HG03432 (cell line): Measurements from ENCODE around the gene NHERF2.
A peak's percentile ranks its signal among the peaks of the same experiment; 100 is the strongest.
"Not testable (repeated sequence)": the region's sequence is repeated elsewhere in the genome, so short reads cannot be mapped to it uniquely, and the experiment has no call there.

Experiments used
- ATAC-seq: cut with Tn5 transposase; IDR thresholded peaks from one replicate; pipeline ENCODE4 v1.9.1; 2021; ENCODE audit warnings: mild to moderate bottlenecking, moderate library complexity; ENCODE audit not compliant: unreplicated experiment

NHERF2 gene

GRCh38 chr16:2004795-2005517, 21.7 kb upstream of the NHERF2 start:
- no peak for ATAC-seq

DNA sequence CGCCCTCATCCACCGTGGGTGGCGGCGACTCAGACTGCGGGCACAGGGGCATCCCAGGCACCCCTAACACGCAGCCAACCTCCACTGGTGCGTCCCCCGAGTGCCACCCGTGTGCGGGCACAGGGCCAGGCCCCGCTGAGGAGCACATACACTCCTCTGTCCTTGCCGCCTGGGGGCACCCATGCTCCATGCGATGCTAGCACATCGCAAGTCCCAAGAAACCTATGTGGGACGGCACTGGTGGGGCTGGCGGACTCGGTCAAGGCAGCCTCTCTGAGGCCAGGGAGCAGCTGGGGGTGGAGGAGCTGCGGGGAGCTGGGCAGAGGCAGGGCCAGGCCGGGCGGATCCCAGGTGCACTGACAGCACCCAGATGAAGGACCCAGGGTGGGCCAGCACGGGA, 21.1 kb upstream of the NHERF2 start:
- ATAC-seq, result no peak

DNA sequence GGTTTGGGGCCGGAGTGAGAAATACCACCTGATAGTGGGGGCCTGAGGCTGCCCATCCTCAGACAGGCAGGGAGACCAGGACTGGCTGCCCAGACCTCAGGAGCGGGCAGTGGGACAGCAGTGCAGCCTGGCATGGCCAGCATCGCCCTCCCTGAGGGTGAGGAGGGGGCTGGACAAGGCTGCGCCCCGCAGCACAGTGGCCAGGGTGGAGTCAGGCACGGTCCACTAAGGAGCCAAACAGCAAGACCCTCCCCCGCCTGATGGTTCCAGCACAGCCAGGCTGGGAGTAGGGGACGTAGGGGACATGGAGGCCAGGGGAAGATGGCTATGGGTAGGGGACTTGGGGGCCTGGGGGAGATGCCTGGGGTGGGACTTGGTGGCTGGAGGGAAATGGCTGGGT, 20.4 kb upstream of the NHERF2 start:
- ATAC-seq, result no peak

DNA sequence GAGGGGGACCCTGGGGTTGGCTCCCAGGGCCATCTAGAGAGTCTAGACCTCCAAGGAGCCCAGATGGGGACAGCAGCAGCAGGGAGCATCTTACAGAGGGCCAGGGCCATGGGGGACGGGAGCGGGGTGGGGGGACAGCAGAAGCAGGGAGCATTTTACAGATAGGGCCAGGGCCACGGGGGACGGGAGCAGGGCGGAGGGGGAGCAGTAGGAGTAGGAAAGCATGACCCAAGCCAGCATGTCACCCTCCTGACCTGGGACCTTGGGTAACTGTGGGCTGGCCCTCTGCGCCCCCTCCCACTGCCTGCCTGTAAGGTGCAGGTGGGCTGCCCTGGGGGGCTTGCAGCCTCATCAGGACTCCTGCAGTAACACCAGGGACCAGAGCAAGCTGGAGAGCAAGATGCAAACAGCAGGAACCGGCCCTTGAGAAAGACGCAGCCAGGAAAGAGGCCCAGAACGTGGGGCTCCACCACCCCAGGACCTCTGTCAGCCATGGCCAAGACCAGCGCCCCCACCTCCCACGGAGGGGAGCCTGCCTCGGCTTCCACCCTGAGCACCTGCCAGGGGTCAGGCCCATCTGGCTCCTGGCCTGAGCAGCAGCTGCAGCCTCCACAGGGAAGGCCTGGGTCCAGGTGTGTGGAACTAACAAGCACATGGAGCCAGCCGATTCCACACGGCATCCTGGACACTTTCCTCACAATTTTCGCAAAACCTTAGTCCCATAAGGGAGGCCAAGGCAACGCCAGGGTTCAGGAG, 19.4 kb upstream of the NHERF2 start:
- no peak for ATAC-seq

DNA sequence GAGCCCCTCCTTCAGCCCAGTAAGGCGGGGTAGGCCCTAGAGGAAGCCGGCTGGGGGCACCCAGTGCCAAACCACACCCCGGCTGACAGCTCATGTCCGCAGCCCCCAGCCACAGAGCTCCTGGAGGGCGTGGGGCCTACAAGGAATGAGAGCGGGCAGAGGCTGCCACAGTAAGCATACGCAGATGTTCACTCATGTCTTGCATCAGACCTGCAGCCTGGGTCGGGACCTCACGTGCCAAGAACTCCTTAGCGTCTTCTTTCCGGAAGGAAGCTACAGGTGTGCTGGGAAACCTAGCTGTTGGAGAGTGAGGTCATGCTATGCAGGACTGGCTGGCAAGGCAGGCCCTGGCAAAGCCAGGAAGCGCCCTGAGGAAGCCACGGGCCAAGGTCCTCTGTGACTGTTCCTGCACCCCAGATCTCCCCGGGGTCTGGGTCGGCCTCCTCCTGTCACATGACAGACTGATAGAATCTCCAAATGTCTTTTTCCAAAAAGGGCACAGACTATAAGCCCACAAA, 18.6 kb upstream of the NHERF2 start:
- no peak for ATAC-seq

DNA sequence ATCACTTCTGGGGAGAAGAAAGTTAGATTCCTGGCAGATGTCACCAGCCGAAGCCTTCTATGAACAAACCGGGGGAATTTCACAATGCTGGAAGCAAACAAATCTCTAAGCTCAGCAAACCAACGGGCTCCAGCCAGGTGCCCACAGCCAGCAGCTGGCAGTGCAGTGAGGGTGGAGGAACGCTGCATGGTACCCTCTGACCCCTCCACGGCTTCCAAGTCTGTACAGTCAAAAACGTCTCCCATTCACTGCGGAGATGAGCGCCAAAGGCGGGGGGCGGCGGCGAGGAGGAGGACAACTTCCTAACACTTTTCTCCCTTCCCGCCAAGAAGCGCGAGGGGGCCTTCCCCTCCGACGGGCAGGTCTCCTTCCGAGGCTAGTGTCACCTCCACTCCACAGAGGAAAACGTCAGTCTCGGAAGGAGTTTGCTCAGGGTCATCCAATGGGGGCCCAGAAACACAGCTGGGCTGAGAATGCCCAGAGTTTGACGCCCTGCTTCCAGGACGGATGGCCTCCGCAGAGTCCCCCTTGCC, 18.0 kb upstream of the NHERF2 start:
- ATAC-seq, result peak; percentile 9

- ATAC-seq, result peak; percentile 32
These were observed 17.5 kb upstream of the NHERF2 start for GRCh38 chr16:2009164-2009711.

DNA sequence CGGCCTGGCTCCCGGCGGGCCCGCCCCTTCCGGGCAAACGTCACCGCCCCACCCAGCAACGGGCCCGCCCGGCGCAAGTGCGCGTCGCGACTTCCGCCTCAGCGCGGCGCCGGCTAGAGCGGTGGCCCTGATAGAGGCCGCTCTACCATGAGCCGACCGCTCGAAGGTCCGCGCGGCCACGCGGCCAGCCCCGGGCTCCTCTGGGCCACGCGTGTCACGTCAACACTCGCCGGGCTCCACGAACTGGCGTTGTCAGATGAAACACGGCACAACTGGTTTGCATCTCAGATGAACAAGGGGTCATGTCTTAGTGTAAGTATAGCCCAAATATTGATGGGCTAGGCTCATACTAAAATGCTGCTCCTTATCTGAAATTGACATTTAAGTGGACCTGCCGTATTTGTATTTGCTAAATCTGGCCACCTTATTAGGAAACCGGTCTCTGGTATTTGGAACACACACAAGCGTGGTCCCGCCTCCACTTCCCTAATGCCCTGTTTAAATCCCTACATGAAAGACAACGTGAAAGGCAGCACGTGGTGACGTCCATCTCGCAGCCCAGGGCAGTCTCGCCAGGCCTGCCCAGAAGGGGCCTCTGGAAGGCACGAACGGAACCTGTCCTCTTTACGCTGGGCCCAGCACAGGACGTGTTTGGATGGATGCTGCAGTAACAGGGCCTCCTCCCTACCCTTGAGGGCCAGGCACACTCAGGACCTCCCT, 16.8 kb upstream of the NHERF2 start, which contains the start of gene ZNF598:
Gene ZNF598 (minus strand): TSS at position 31 of the 720 bp plus-strand sequence.
- ATAC-seq, result peak; percentile 84

- ATAC-seq, result not testable (repeated sequence)
These were observed 15.0 kb upstream of the NHERF2 start for GRCh38 chr16:2011726-2012125.

GRCh38 chr16:2013527-2013926, 13.2 kb upstream of the NHERF2 start:
- ATAC-seq, result no peak

DNA sequence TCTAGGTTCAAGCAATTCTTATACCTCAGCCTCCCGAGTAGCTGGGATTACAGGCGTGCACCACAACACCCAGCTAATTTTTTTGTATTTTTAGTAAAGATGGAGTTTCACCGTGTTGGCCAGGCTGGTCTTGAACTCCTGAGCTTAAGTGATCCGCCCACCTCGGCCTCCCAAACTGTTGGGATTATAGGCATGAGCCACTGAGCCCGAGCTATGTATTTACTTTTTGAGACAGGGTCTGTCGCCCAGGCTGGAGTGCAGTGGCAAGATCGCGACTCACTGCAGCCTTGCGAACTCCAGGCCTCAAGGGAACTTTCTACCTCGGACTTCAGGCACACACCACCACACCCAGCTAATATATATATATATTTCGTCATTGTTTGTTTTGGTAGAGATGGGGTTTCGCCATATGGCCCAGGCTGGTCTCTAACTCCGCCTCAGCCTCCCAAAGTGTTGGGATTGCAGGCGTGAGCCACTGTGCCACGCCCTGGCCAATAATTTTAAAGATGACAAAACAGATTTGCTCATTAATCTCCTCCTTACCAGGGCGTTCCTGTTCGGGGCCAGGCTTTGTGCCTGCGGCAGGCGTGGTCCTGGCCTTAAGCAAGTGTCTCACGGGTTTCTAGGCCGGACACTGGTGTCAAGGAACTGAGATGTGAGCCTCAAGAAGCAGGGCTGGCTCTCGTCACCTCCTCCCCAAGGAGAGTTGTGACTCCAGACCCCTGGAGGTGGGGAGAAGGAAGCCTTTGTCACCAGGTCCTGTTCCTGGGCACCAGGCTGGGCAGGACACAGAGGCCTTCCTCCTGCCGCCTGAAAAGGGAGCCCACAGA, 11.4 kb upstream of the NHERF2 start:
- no peak for ATAC-seq

GRCh38 chr16:2015947-2016208, 10.8 kb upstream of the NHERF2 start:
- ATAC-seq, result no peak

GRCh38 chr16:2016407-2016922, 10.2 kb upstream of the NHERF2 start:
- ATAC-seq, result no peak

DNA sequence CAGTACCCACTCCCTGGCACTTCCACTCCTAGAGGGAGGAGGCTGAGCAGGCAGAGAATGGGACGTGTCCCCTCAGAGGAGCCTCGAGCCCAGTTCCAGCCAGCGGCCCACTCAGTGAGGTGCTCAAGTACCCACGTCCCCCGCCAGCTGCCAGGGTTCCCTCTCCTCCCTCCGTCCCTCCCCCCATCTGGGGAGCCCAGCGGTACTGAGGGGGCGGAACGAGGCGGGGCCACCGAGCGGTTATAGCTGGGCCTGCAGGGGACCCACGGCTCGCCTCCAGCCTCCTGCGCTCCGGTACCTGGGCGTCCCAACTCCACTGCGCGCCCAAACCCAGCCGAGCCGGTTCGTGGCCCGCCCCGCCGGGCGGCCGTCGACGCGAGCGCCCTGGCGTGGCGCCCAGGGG, 7.2 kb upstream of the NHERF2 start, which contains the start of gene NPW:
Gene NPW (plus strand): TSS at position 268 of the 403 bp plus-strand sequence.
- no peak for ATAC-seq

- ATAC-seq, result no peak
These were observed 6.5 kb upstream of the NHERF2 start for GRCh38 chr16:2019921-2020831.

- no peak for ATAC-seq
These were observed 4.0 kb upstream of the NHERF2 start for GRCh38 chr16:2022723-2023091.

DNA sequence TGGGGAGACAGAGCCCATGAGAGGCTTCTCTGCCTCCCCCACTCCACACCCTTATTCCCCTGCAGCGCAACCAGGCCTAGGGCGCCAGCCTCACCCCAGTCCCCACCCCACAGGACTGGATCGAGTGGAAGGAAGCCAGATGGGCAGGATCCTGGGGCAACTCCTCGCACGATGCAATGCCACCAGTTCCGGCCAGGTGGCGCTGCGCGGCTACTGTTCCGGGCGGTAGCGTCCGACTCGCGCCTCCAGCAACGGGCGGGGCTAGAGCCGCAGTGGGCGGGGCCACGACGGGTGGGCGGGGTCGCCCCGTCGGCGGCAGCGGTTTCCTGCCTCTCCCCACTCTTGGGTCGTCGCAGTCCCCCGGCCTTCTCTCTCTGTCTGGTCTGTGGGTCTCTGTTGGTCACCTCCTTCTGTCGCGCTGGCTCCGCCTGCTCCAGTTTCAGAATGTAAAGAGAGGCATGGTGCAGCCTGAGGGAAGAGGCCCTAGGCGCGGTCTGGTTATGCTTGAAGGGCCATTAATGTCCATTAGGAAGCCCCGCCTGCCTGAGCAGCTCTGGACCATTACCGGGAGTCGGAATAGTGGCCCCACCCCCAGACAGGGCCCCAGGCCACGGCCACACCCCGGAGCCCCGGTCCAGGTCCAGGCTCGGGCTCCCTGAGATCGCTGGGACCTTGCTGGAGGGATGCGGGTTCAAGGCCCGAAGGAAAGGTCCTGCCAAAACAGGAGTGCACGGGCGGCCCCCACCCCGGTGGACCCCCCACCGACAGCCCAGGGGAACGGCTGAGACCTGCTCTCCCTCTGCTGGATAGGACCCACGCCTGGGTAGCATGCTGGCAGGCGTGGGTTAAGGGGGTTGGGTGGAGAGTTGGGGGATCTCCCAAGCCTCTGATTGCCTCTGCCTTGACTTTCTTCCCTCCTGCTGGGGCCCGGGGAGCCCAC, 3.3 kb upstream of the NHERF2 start:
- peak; percentile 81 for ATAC-seq

DNA sequence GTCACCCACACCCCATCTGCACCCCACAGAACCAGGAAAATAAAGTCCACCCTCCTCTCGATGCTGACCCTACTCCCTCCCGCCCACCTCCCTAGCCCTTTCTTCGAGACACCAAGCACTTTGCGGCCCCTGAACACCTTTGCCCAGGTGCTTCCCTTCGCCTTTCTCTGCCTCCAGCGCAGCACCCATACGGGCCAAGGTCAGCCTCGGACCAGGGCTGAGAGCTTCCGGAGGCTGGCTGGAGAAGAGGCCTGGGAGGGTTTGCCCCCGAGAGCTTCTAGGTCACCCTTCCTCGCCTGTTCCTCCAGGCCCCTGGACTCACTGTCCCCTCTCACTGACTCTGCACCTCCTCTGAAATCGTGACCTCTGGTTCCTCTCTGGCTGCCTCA, 2.7 kb upstream of the NHERF2 start:
- no peak for ATAC-seq
